Mesodermal cell (in vitro differentiated cells): Measurements from ENCODE around the gene NDUFAF3. TPM values are rescaled to one million over a fixed set of nuclear protein-coding genes. Genes with fewer than 3 reads are reported as not detected.

ENCODE experiments used
- H3K27ac ChIP-seq: 2 replicates; pipeline ENCODE4 v1.7.0; 2013; ENCODE audit warnings: mild to moderate bottlenecking, low read depth, low read length, moderate library complexity; ENCODE audit not compliant: severe bottlenecking
- H3K36me3 ChIP-seq: 2 replicates; pipeline ENCODE4 v1.7.1; 2013; ENCODE audit warnings: mild to moderate bottlenecking, low read length, moderate library complexity; ENCODE audit not compliant: control insufficient read depth, insufficient read depth
- H3K4me1 ChIP-seq: one replicate; pipeline ENCODE4 v1.7.1; 2013; ENCODE audit warnings: mild to moderate bottlenecking, low read length; ENCODE audit not compliant: insufficient read depth, control insufficient read depth, poor library complexity, severe bottlenecking
- H3K4me3 ChIP-seq: 2 replicates; pipeline ENCODE4 v1.7.0; 2013; ENCODE audit warnings: low read length, control low read depth, mild to moderate bottlenecking; ENCODE audit not compliant: insufficient read depth, poor library complexity, severe bottlenecking; ENCODE audit errors: extremely low read depth
- H3K9me3 ChIP-seq: 2 replicates; pipeline ENCODE4 v1.7.1; 2013; ENCODE audit warnings: mild to moderate bottlenecking, low read length, moderate library complexity; ENCODE audit not compliant: control insufficient read depth
- WGBS, 2 experiments: methylation state at CpG; one replicate each; pipeline ENCODE4 v1.1.5; 2013; ENCODE audit warnings: missing lambda C conversion rate in 2 of 2; ENCODE audit not compliant: insufficient coverage in 2 of 2; 5-methylcytosine and 5-hydroxymethylcytosine counted together
- polyA plus RNA-seq, 2 experiments: library from polyadenylated mRNA; stranded (reverse); fragments of 50-300 nt; gene quantifications; one replicate each; pipeline ENCODE4 v1.2.3, GENCODE V29; 2013

Gene NDUFAF3
- polyA plus RNA-seq (2013, experiment 1 of 2), result 54.1 TPM
- 58.4 TPM for polyA plus RNA-seq (2013, experiment 2 of 2)

GRCh38 chr3:49021813-49022687 lies at the start of gene NDUFAF3:
Gene NDUFAF3, plus strand, starts transcription at chr3:49022121. Its CDS starts 24 bp downstream, at chr3:49022145.
- peak within 1 kb of the TSS; percentile 99 for H3K27ac ChIP-seq
- 0% methylated on average over 73 to 77 of the region's 83 CpGs for WGBS, 2 experiments
- no peaks in the 10 kb centered on the region for H3K9me3 ChIP-seq
- peaks cover 7% of the 10 kb centered on the region for H3K4me1 ChIP-seq
- H3K36me3 ChIP-seq, result peaks cover 46% of the 10 kb centered on the region
- H3K4me3 ChIP-seq, result peak within 1 kb of the TSS; percentile 93

GRCh38 chr3:48974076-48974864 lies 47.7 kb upstream of the NDUFAF3 start:
- 94 to 98% methylated on average over 9 of the region's 10 CpGs for WGBS, 2 experiments
- no peaks in the 10 kb centered on the region for H3K4me1 ChIP-seq
- peaks cover 92% of the 10 kb centered on the region for H3K36me3 ChIP-seq
- no peak overlapping the region for H3K27ac ChIP-seq
- H3K4me3 ChIP-seq, result no peak overlapping the region
- H3K9me3 ChIP-seq, result no peaks in the 10 kb centered on the region

- WGBS, 2 experiments, result 83 to 100% methylated on average over 1 to 3 of the region's 3 CpGs
- Histone ChIP-seq H3K4me3 (no peak overlapping the region), H3K9me3 (no peaks in the 10 kb centered on the region), H3K36me3 (peaks cover 91% of the 10 kb centered on the region), H3K4me1 (peaks cover 3% of the 10 kb centered on the region), H3K27ac (no peak overlapping the region)
Observed at GRCh38 chr3:48979451-48979850, 42.5 kb upstream of the NDUFAF3 start.

GRCh38 chr3:48980295-48980694 lies 41.6 kb upstream of the NDUFAF3 start:
- WGBS, 2 experiments, result 93 to 100% methylated on average over 3 to 4 of the region's 4 CpGs
- H3K9me3 ChIP-seq, result no peaks in the 10 kb centered on the region
- H3K36me3 ChIP-seq, result peaks cover 87% of the 10 kb centered on the region
- peaks cover 3% of the 10 kb centered on the region for H3K4me1 ChIP-seq
- H3K4me3 ChIP-seq, result no peak overlapping the region
- H3K27ac ChIP-seq, result no peak overlapping the region

GRCh38 chr3:48982016-48982415 lies 39.9 kb upstream of the NDUFAF3 start:
- Histone ChIP-seq H3K27ac (no peak overlapping the region), H3K36me3 (peaks cover 79% of the 10 kb centered on the region), H3K4me1 (peaks cover 3% of the 10 kb centered on the region), H3K4me3 (no peak overlapping the region), H3K9me3 (no peaks in the 10 kb centered on the region)

GRCh38 chr3:48982686-48983085 lies 39.2 kb upstream of the NDUFAF3 start:
- 90 to 91% methylated on average over 5 of the region's 5 CpGs for WGBS, 2 experiments
- peaks cover 72% of the 10 kb centered on the region for H3K36me3 ChIP-seq

GRCh38 chr3:48983096-48983495 lies 38.8 kb upstream of the NDUFAF3 start:
- H3K27ac ChIP-seq, result no peak overlapping the region
- peaks cover 68% of the 10 kb centered on the region for H3K36me3 ChIP-seq
- WGBS, 2 experiments, result 92 to 100% methylated on average over 3 to 4 of the region's 4 CpGs
- peaks cover 3% of the 10 kb centered on the region for H3K4me1 ChIP-seq
- no peaks in the 10 kb centered on the region for H3K9me3 ChIP-seq
- no peak overlapping the region for H3K4me3 ChIP-seq

More at GRCh38 chr3:48982686-48983085, 39.2 kb upstream of the NDUFAF3 start:
- H3K4me1 ChIP-seq, result peaks cover 3% of the 10 kb centered on the region
- no peaks in the 10 kb centered on the region for H3K9me3 ChIP-seq
- H3K27ac ChIP-seq, result no peak overlapping the region
- no peak overlapping the region for H3K4me3 ChIP-seq

- Histone ChIP-seq H3K4me3 (no peak overlapping the region), H3K9me3 (no peaks in the 10 kb centered on the region), H3K27ac (no peak overlapping the region), H3K36me3 (peaks cover 54% of the 10 kb centered on the region), H3K4me1 (peaks cover 3% of the 10 kb centered on the region)
Observed at GRCh38 chr3:48984663-48985062, 37.3 kb upstream of the NDUFAF3 start.

GRCh38 chr3:48985831-48986376 lies 36.0 kb upstream of the NDUFAF3 start:
- WGBS, 2 experiments, result 96 to 97% methylated on average over 6 to 7 of the region's 7 CpGs
- Histone ChIP-seq H3K27ac (no peak overlapping the region), H3K4me1 (peaks cover 3% of the 10 kb centered on the region), H3K9me3 (no peaks in the 10 kb centered on the region), H3K36me3 (peaks cover 44% of the 10 kb centered on the region), H3K4me3 (no peak overlapping the region)

GRCh38 chr3:48989126-48989795 lies 32.7 kb upstream of the NDUFAF3 start:
- 6 to 10% methylated on average over 18 to 21 of the region's 21 CpGs for WGBS, 2 experiments
- peak overlapping the region; percentile 61 for H3K4me3 ChIP-seq
- H3K36me3 ChIP-seq, result peaks cover 17% of the 10 kb centered on the region
- H3K4me1 ChIP-seq, result no peaks in the 10 kb centered on the region
- peak overlapping the region; percentile 97 for H3K27ac ChIP-seq
- H3K9me3 ChIP-seq, result no peaks in the 10 kb centered on the region
